Measurements from ENCODE around the gene EHMT1.

DNA sequence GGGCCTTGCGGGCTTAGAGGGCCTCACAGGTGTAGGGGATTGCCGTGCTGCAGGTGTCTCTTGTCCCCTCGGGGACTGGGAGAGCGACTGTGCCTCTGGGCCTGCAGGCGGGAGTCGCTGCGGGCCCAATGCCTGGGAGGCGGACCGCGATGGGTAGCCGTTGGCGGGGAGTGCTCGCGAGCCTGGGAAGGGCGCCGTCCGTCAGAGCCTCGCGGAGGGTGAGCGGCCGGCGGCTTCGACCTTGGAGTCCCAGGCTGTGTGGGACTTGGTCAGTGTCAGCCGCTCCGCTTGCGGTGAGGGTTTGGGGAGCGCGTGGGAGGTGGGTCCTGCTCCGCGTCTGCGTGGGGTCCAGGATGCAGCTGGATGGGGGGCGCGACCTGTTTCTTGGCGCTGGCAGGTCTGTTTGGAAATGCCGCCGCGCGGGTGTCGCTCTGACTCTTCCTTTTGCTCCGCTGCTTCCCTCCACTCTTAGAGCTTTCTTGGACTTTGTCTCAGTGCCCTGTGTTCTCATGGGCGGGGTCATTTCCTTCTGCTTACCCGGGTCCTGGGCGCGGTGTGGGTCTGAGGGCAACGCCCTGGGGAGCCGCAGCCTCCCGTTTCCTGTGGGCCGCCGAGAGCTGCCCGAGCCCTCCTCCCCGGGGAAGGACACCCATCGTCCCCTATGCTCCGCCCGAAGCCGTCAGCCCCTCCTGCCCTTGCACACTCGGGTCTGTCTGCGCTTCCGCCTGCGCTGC lies 169.9 kb downstream of the EHMT1 start:
- TF ChIP-seq EZH2 (IDR thresholded peaks at IDR 0.05; ENCODE audit: borderline replicate concordance, insufficient read depth, low read depth, low read length, poor library complexity, severe bottlenecking), result no peak
- TF ChIP-seq, protein P1, sequence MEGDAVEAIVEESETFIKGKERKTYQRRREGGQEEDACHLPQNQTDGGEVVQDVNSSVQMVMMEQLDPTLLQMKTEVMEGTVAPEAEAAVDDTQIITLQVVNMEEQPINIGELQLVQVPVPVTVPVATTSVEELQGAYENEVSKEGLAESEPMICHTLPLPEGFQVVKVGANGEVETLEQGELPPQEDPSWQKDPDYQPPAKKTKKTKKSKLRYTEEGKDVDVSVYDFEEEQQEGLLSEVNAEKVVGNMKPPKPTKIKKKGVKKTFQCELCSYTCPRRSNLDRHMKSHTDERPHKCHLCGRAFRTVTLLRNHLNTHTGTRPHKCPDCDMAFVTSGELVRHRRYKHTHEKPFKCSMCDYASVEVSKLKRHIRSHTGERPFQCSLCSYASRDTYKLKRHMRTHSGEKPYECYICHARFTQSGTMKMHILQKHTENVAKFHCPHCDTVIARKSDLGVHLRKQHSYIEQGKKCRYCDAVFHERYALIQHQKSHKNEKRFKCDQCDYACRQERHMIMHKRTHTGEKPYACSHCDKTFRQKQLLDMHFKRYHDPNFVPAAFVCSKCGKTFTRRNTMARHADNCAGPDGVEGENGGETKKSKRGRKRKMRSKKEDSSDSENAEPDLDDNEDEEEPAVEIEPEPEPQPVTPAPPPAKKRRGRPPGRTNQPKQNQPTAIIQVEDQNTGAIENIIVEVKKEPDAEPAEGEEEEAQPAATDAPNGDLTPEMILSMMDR (IDR thresholded peaks at IDR 0.05), result no peak
